Right cardiac atrium (tissue), 5 donors: ENCODE data around the gene SMOC2. TPM values are rescaled to one million over a fixed set of nuclear protein-coding genes. Genes with fewer than 3 reads are reported as not detected.
A peak's percentile ranks its signal among the peaks of the same experiment; 100 is the strongest.

Experiments
- ATAC-seq, 2 donors: fragments of 200-7000 bp; cut with Tn5 transposase; one replicate each; pipeline versions ENCODE4 v1.8.0 to v1.9.1; 2020; ENCODE audit warnings: moderate library complexity in 2 of 2, mild to moderate bottlenecking in 1 of 2
- DNase-seq, 3 donors: peaks; one replicate each; pipeline ENCODE4 v3.0.0-alpha.2; 2020
- H3K27ac ChIP-seq: one replicate; pipeline ENCODE4 v1.5.1; 2013; ENCODE audit warnings: mild to moderate bottlenecking, low read length, control low read depth, moderate library complexity
- H3K27me3 ChIP-seq: one replicate; pipeline ENCODE4 v1.6.1; 2013; ENCODE audit not compliant: control insufficient read depth, insufficient read depth
- H3K4me1 ChIP-seq: one replicate; pipeline ENCODE4 v1.6.1; 2013; ENCODE audit warnings: low read length; ENCODE audit not compliant: control insufficient read depth, insufficient read depth
- H3K4me3 ChIP-seq: one replicate; pipeline ENCODE4 v1.5.1; 2013; ENCODE audit warnings: low read length, control low read depth
- H3K9me3 ChIP-seq: one replicate; pipeline ENCODE4 v1.6.1; 2013; ENCODE audit warnings: low read length; ENCODE audit not compliant: control insufficient read depth
- WGBS: extraction: QIAGEN DNeasy Blood & Tissue Kit; methylation state at CpG from one replicate; pipeline ENCODE4 v1.1.7; 2013; 5-methylcytosine and 5-hydroxymethylcytosine counted together
- intact Hi-C, 4 donors: fragments of 100-400 bp; cut with DNase I; formaldehyde crosslinking; loops; one replicate each; pipeline versions ENCODE4 v1.11.0 to v1.14.0; 2022 to 2023
- polyA plus RNA-seq: library from polyadenylated mRNA; stranded (reverse); fragments of 200-250 nt; gene quantifications from one replicate; pipeline ENCODE4 v1.2.3, GENCODE V29; 2013
- total RNA-seq, 4 donors: library from RNA; stranded (reverse); fragmentation: NEBNext Ultra II Directional; extraction: Animal tissue kit (Norgen Biotek cat#: 25700); gene quantifications; one replicate each; pipeline ENCODE4 v1.2.1, GENCODE V29; 2021
- donor health status: healthy with polysubstance abuse.
- donor health status: DM: no; HTN: yes; CAD: no.
- donor health status: DM: no; HTN: no; CAD: no.
- donor health status: DM: no; HTN: yes; CAD: no; lungs with severe emphysema.
- donor health status: DM: yes; HTN: yes; CAD: no.

Gene SMOC2
- total and polyA plus RNA-seq, 5 donors: 6.0 to 16.7 (median 10.9) TPM

DNA sequence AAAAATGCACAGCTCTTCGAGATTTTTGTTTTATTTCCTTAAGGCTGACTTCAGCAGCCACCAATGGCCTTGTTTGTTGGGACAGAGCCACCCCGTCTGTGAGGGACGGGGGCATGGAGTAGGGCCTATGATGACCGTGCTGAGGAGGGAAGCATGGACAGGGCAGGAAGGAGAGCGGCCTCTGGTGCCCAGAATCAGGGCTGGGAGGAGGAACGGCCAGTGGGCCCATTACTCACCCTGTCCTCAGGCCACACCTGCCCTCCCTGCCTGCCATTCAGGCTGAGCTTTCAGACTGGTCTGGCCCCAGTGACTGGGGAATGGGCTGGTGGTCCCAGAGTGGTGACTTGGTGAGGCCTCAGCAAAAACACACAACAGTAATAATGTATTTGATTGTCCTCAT, 104.4 kb downstream of the SMOC2 start:
- WGBS: 63% methylated on average over 6 of the region's 6 CpGs
- DNase-seq (no peak), ATAC-seq (peak; percentile 37 to 43)
- H3K4me3 ChIP-seq: no peak overlapping the region
- intact Hi-C loops: no loop called here
- H3K9me3 ChIP-seq: no peaks in the 10 kb centered on the region
- peaks cover 2% of the 10 kb centered on the region for H3K4me1 ChIP-seq
- no peaks in the 10 kb centered on the region for H3K27me3 ChIP-seq
- H3K27ac ChIP-seq: peak overlapping the region; percentile 1

DNA sequence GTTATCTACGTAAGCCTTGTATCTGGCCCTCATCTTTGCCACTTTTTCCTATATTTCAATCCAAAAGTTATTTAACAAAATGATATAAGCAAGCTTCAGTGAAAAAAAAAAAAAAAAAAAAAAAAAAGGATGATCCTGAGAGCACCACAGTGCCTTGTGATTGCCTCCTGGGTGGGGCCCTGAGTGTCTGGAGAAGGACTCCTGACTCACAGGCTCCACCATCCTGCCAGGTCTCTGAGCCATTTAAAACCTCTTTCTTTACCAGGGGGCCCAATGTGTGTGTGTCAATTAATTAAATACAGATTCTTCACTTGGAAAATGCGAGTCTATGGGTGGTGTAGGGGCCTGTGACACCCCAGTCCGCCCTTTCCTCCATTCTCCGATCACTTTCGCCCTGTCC, 105.2 kb downstream of the SMOC2 start:
- no peaks in the 10 kb centered on the region for H3K27me3 ChIP-seq
- ATAC-seq: peak; percentile 42 to 60
- H3K9me3 ChIP-seq: no peaks in the 10 kb centered on the region
- whole genome bisulfite sequencing: 91% methylated on average over 5 of the region's 5 CpGs
- intact Hi-C loops: no loop called here
- no peak overlapping the region for H3K27ac ChIP-seq
- peak in 1 of 3 donors; percentile 72 for DNase-seq
- H3K4me3 ChIP-seq: no peak overlapping the region
- H3K4me1 ChIP-seq: peaks cover 2% of the 10 kb centered on the region

DNA sequence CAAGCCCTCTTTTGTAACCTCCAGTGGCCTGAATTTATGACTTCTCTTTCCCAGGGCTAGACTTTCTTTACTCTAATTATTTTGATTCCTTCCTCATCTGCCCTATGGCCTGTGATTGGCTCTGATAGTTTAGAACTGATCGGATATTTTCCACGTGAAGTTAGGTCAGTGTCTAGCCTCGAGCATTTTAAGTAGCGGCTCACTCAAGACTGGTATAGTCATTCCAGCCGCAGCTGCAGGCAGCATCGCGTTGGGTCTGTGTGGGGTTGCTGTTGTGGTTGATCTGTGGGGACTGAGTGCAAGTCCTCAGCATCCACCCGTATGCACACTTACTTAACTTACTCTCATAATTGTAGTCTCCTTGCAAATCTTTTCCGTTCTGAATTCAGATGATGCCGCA, 105.7 kb downstream of the SMOC2 start:
- no peak for ATAC-seq

DNA sequence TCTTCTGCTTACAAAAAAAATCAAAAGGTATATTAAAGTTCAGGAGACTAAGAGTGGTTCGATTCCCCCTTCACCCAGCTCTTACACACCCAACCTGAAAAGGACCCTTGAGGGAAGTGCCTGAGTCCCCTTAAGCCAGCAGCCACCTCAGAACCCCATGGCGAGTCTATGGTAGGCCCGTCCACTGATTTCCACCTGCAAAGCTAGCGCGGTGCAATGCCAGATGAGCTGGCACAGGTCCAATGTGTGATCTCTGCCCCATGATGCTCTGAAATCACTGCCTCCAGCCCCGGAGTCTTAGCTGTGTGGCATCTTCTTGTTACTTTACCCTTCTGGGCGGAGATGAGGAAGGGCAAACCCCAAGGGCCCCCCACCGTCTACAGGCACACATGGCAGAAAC, 109.3 kb downstream of the SMOC2 start:
- no peaks in the 10 kb centered on the region for H3K4me1 ChIP-seq
- H3K27ac ChIP-seq: no peak overlapping the region
- H3K9me3 ChIP-seq: no peaks in the 10 kb centered on the region
- ATAC-seq (no peak), DNase-seq (no peak)
- no peak overlapping the region for H3K4me3 ChIP-seq
- intact Hi-C loops: no loop called here
- WGBS: 80% methylated on average over 8 of the region's 8 CpGs
- H3K27me3 ChIP-seq: no peaks in the 10 kb centered on the region

More for the DNA sequence above, 105.7 kb downstream of the SMOC2 start:
- Histone ChIP-seq H3K9me3 (no peaks in the 10 kb centered on the region), H3K4me3 (no peak overlapping the region), H3K4me1 (peaks cover 2% of the 10 kb centered on the region), H3K27ac (no peak overlapping the region), H3K27me3 (no peaks in the 10 kb centered on the region)
- WGBS: 95% methylated on average over 10 of the region's 10 CpGs
- no peak for DNase-seq
- intact Hi-C loops: no loop called here

DNA sequence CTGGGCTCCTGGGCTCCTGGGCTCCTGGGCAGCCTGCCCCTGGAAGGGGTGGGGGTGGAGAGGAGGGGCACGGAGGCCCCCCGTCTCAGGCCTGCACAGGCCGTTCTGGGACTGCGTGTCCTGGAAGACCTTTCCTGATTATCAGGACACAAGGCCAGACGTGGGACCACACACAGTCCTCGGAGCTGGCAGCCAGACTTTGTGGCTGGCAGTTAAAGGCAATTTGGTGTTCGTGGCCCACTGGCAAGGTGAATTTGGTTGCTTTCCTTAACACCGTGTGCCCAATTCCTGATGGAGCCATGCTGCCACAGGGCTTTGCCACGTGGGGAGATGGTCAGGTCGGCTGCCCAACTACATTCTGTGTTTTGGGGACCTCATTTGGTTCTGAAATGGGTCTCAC, 113.5 kb downstream of the SMOC2 start:
- intact Hi-C loops: no loop called here
- H3K4me1 ChIP-seq: no peaks in the 10 kb centered on the region
- H3K4me3 ChIP-seq: no peak overlapping the region
- no peak overlapping the region for H3K27ac ChIP-seq
- peak in 2 of 3 donors; percentile 58 to 83 for DNase-seq
- 43% methylated on average over 10 of the region's 10 CpGs for WGBS
- H3K9me3 ChIP-seq: no peaks in the 10 kb centered on the region
- no peaks in the 10 kb centered on the region for H3K27me3 ChIP-seq
- ATAC-seq: peak; percentile 68 to 90

DNA sequence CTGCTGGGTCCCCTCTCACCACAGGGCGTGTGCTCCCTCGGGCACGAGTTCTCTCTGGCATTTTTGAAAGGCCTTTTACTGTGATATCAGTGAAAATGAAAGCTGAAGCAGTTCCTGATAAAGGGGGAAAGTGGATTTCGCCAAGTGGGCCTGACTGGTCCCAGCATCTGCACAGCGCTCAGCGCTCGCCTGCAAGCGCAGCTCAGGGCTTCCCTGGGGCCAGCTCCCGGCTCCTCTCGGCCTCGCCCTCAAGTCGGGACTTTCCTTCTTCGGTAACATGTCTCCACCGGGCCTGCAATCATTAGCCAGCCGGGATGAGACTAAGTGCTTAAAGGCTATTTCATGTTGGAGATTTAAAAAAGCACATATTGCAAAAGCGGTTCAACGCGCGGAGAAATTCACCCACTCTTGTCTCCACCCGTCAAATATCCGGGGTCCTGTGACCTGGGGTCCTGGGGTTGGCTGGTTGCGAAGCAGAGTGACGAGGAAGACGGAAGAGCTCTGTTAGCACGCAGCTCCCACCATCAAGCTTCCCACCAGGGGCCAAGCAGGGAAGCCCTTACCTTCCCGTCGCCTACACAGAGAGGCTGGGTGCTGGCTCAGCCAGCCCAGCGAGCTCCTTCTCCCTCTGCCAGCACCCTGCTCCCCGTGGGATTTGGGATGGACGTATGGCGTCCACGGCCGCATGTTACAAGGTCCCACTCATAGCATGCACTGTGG, 114.1 kb downstream of the SMOC2 start:
- Histone ChIP-seq H3K27ac (no peak overlapping the region), H3K27me3 (no peaks in the 10 kb centered on the region), H3K4me1 (no peaks in the 10 kb centered on the region), H3K9me3 (no peaks in the 10 kb centered on the region), H3K4me3 (no peak overlapping the region)
- 79% methylated on average over 33 of the region's 33 CpGs for WGBS
- ATAC-seq: peak; percentile 44 to 63
- intact Hi-C loops: no loop called here
- DNase-seq: peak in 2 of 3 donors; percentile 55 to 81

DNA sequence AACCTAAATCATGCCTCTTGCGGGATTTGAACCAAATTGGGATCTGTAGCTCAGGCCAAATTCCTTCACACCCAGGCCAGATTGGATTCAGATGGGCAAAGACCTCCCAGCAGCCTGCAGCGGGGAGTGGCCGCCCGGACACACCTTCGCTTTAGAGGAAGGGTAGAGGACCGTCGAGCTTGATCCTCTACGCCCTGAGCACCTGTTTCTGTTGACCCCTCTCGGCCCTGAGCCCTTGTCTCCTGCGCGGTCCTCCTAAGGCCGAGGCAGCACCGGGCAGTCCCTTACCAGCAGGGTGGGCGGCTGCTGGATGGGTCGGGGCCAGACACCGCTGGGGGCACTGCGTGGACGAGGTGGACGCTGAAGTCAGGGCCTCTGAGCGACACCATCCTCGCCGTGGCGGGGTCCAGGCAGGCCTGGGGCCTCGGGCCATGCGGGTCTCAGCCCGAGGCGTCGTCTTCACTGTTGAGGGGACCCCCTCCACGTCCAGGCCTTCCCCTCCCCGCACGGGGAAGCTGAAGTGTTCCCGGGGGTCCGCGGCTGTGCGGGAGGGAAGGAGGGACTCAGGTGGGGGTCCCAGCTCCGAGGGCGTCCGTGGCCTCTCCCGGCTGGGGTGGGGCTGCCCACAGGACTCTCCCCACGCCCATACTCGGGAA, 114.8 kb downstream of the SMOC2 start:
- intact Hi-C loops: no loop called here
- Histone ChIP-seq H3K27me3 (no peaks in the 10 kb centered on the region), H3K9me3 (no peaks in the 10 kb centered on the region), H3K4me1 (no peaks in the 10 kb centered on the region), H3K4me3 (no peak overlapping the region), H3K27ac (no peak overlapping the region)
- ATAC-seq: peak in 1 of 2 donors; percentile 34
- peak in 1 of 3 donors; percentile 45 for DNase-seq
- 95% methylated on average over 41 of the region's 41 CpGs for WGBS

DNA sequence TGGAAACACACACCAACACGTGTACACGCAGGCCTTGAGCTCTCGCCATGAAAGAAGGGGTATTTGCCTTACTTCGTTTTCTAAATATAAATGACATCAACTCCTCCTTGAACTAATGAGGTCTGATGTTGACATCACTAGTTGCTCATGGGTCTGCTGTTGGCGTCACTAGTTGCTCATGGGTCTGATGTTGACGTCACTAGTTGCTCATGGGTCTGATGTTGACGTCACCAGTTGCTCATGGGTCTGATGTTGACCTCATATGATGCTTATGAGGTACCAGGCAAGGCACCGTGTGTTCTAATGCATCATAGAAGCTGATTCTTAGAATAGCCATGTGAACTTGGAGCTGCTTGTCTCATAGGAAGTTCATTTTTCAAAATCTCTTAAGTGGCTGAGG, 116.5 kb downstream of the SMOC2 start:
- Histone ChIP-seq H3K27me3 (no peaks in the 10 kb centered on the region), H3K4me3 (no peak overlapping the region), H3K9me3 (no peaks in the 10 kb centered on the region), H3K27ac (no peak overlapping the region), H3K4me1 (no peaks in the 10 kb centered on the region)
- WGBS: 91% methylated on average over 8 of the region's 8 CpGs
- DNase-seq (no peak), ATAC-seq (no peak)
- intact Hi-C loops: no loop called here

DNA sequence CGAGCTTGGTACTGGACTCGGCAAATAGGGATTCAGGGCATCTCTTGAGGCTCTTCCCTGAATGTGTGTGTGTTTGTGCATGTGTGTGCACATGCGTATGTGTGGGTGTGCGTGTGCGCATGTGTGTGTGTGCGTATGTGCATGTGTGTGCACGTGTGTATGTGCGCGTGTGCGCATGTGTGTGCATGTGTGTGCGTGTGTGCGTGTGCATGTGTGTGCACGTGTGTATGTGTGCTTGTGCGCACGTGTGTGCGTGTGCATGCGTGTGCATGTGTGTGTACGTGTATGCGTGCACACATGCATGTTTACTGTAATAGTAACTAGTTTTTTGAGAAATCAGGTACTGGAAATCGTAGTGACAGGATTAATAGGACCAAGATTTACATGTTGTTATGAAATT, 117.7 kb downstream of the SMOC2 start:
- intact Hi-C loops: no loop called here
- Histone ChIP-seq H3K9me3 (no peaks in the 10 kb centered on the region), H3K4me3 (no peak overlapping the region), H3K4me1 (no peaks in the 10 kb centered on the region), H3K27me3 (no peaks in the 10 kb centered on the region), H3K27ac (no peak overlapping the region)
- ATAC-seq: peak in 1 of 2 donors; percentile 30
- 95% methylated on average over 20 of the region's 20 CpGs for WGBS
- DNase-seq: no peak

DNA sequence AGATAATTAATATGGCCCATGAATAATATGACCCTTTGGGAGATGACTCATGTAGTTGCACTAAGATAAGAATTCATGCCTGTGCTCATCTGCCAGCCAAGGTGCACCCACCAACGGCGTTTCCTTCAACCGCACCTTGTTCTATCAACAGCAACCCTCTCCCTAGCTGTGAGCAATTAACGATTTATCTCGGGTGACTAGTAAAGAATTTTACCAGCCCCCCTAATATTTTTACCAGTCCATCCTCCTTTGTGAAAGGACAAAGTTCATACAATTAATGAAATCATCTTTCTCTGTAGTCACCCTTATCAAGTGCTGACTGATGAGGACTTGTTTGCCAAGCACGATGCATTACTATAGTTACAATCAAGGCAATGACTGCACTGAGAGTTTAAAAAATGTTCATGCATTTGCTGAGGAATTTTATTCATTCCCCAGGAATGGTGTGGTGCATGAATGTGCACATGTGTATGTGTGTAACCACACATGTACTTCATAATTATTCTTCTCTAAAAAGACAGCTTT, 118.7 kb downstream of the SMOC2 start:
- H3K27ac ChIP-seq: no peak overlapping the region
- no peaks in the 10 kb centered on the region for H3K9me3 ChIP-seq
- ATAC-seq: peak; percentile 51 to 56
- no peaks in the 10 kb centered on the region for H3K27me3 ChIP-seq
- WGBS: 30% methylated on average over 6 of the region's 6 CpGs
- DNase-seq: no peak
- H3K4me3 ChIP-seq: no peak overlapping the region
- intact Hi-C loops: no loop called here
- H3K4me1 ChIP-seq: no peaks in the 10 kb centered on the region

DNA sequence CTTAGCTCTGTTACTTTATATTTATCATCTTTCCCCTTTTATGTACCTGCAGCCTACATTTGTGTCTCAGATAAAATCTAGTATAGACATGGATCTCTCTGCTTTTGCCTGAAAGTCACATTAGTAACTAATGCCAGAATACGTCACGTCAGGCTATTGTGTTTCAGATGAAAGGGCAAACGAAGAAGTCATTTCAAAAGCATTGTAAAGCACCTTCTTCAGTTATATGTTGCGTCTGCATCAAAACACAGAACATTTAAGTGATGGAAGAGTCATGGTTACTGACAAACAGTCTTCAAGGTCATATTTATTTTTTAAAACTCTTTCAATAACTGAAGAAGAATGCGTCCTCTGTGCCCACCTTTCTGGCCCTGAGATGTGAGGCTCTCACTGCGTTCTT, 119.1 kb downstream of the SMOC2 start:
- ATAC-seq: no peak
- no peak overlapping the region for H3K4me3 ChIP-seq
- WGBS: 50% methylated on average over 6 of the region's 6 CpGs

More for the DNA sequence above, 119.1 kb downstream of the SMOC2 start:
- Histone ChIP-seq H3K4me1 (no peaks in the 10 kb centered on the region), H3K27ac (no peak overlapping the region), H3K9me3 (no peaks in the 10 kb centered on the region), H3K27me3 (no peaks in the 10 kb centered on the region)
- intact Hi-C loops: no loop called here
- DNase-seq: no peak
